ENCODE measurements around the gene CCNT1. TPM values are rescaled to one million over a fixed set of nuclear protein-coding genes. Genes with fewer than 3 reads are reported as not detected.

Gene CCNT1
- polyA plus RNA-seq, 1 donor from 2014 or later: 28.2 TPM

GRCh38 chr12:48739618-48740269 is 23.2 kb upstream of the CCNT1 start:
- TF ChIP-seq, protein P1, sequence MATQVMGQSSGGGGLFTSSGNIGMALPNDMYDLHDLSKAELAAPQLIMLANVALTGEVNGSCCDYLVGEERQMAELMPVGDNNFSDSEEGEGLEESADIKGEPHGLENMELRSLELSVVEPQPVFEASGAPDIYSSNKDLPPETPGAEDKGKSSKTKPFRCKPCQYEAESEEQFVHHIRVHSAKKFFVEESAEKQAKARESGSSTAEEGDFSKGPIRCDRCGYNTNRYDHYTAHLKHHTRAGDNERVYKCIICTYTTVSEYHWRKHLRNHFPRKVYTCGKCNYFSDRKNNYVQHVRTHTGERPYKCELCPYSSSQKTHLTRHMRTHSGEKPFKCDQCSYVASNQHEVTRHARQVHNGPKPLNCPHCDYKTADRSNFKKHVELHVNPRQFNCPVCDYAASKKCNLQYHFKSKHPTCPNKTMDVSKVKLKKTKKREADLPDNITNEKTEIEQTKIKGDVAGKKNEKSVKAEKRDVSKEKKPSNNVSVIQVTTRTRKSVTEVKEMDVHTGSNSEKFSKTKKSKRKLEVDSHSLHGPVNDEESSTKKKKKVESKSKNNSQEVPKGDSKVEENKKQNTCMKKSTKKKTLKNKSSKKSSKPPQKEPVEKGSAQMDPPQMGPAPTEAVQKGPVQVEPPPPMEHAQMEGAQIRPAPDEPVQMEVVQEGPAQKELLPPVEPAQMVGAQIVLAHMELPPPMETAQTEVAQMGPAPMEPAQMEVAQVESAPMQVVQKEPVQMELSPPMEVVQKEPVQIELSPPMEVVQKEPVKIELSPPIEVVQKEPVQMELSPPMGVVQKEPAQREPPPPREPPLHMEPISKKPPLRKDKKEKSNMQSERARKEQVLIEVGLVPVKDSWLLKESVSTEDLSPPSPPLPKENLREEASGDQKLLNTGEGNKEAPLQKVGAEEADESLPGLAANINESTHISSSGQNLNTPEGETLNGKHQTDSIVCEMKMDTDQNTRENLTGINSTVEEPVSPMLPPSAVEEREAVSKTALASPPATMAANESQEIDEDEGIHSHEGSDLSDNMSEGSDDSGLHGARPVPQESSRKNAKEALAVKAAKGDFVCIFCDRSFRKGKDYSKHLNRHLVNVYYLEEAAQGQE (IDR thresholded peaks at IDR 0.05; ENCODE audit: borderline replicate concordance): no peak
- TF ChIP-seq TAF1 (IDR thresholded peaks at IDR 0.05; ENCODE audit: low read depth) (no peak), POLR2AphosphoS5 (IDR thresholded peaks at IDR 0.05) (no peak), EP300 (conservative IDR thresholded peaks at IDR 0.05; ENCODE audit: poor library complexity, severe bottlenecking) (no peak), SMC3 (conservative IDR thresholded peaks at IDR 0.05; ENCODE audit: poor library complexity) (no peak), RAD21 (conservative IDR thresholded peaks at IDR 0.05) (no peak), CTCF (IDR thresholded peaks at IDR 0.05; ENCODE audit: poor library complexity, severe bottlenecking) (no peak), MXI1 (conservative IDR thresholded peaks at IDR 0.05; ENCODE audit: poor library complexity, severe bottlenecking) (no peak), EZH2 (IDR thresholded peaks at IDR 0.05; ENCODE audit: borderline replicate concordance, insufficient read depth, low read length, poor library complexity, severe bottlenecking) (no peak)
- no peak overlapping the region for H3K27ac ChIP-seq (ENCODE audit: low read length)
- no peaks in the 10 kb centered on the region for H4K20me1 ChIP-seq (ENCODE audit: insufficient read depth)
- H3K9me3 ChIP-seq (ENCODE audit: low read length): no peaks in the 10 kb centered on the region
- no peak overlapping the region for H2AFZ ChIP-seq (ENCODE audit: low read depth, low read length)
- H3K4me2 ChIP-seq (ENCODE audit: low read length): no peak overlapping the region
- H3K27me3 ChIP-seq (ENCODE audit: insufficient read depth, low read depth, low read length): no peaks in the 10 kb centered on the region
- no peak overlapping the region for H3K9ac ChIP-seq (ENCODE audit: low read length)
- no peaks in the 10 kb centered on the region for H3K79me2 ChIP-seq (replicated peaks; ENCODE audit: insufficient read depth, low read length)
- no peaks in the 10 kb centered on the region for H3K9me2 ChIP-seq (ENCODE audit: insufficient read depth, low read length)
- no peaks in the 10 kb centered on the region for H3F3A ChIP-seq (ENCODE audit: insufficient read depth, low read length, poor library complexity, severe bottlenecking)
- H3K4me3 ChIP-seq (ENCODE audit: low read length): no peak overlapping the region
- H3K36me3 ChIP-seq (ENCODE audit: insufficient read depth, low read length): no peaks in the 10 kb centered on the region

DNA sequence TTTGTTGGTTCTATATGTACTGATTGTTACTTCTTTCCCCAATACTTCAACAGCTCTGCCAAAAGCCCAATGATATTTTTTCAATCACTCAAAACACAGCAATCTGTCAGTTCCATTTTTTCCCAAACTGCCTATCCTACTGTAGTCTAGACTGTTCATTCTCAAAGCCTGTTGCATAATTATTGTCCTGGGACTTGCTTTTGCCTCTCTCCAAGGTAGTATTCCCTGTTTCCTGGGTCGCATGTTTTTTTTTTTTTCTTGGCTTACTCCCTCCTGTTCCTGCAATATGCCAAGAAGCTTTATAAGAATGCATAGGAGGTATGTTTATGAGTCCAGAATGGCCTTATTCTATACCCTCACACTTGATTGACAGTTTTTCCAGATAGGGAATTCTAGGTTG is 19.9 kb upstream of the CCNT1 start:
- no peaks in the 10 kb centered on the region for H3K9me2 ChIP-seq (ENCODE audit: insufficient read depth, low read length)
- H3K27me3 ChIP-seq (ENCODE audit: insufficient read depth, low read depth, low read length): no peaks in the 10 kb centered on the region
- H3F3A ChIP-seq (ENCODE audit: insufficient read depth, low read length, poor library complexity, severe bottlenecking): no peaks in the 10 kb centered on the region
- H3K27ac ChIP-seq (ENCODE audit: low read length): no peak overlapping the region
- H3K36me3 ChIP-seq (ENCODE audit: insufficient read depth, low read length): no peaks in the 10 kb centered on the region
- TF ChIP-seq RAD21 (conservative IDR thresholded peaks at IDR 0.05) (no peak), TAF1 (IDR thresholded peaks at IDR 0.05; ENCODE audit: low read depth) (no peak), CTCF (IDR thresholded peaks at IDR 0.05; ENCODE audit: poor library complexity, severe bottlenecking) (no peak), POLR2AphosphoS5 (IDR thresholded peaks at IDR 0.05) (no peak), SMC3 (conservative IDR thresholded peaks at IDR 0.05; ENCODE audit: poor library complexity) (no peak), EP300 (conservative IDR thresholded peaks at IDR 0.05; ENCODE audit: poor library complexity, severe bottlenecking) (no peak), EZH2 (IDR thresholded peaks at IDR 0.05; ENCODE audit: borderline replicate concordance, insufficient read depth, low read length, poor library complexity, severe bottlenecking) (no peak), MXI1 (conservative IDR thresholded peaks at IDR 0.05; ENCODE audit: poor library complexity, severe bottlenecking) (no peak)
- TF ChIP-seq, protein P1 (IDR thresholded peaks at IDR 0.05; ENCODE audit: borderline replicate concordance): no peak
- H2AFZ ChIP-seq (ENCODE audit: low read depth, low read length): no peak overlapping the region
- no peak overlapping the region for H3K4me3 ChIP-seq (ENCODE audit: low read length)
- H3K4me2 ChIP-seq (ENCODE audit: low read length): no peak overlapping the region
- no peaks in the 10 kb centered on the region for H3K79me2 ChIP-seq (replicated peaks; ENCODE audit: insufficient read depth, low read length)
- no peaks in the 10 kb centered on the region for H3K9me3 ChIP-seq (ENCODE audit: low read length)
- no peak overlapping the region for H3K9ac ChIP-seq (ENCODE audit: low read length)
- H4K20me1 ChIP-seq (ENCODE audit: insufficient read depth): no peaks in the 10 kb centered on the region
